ENCODE measurements around the gene RNF31. TPM values are rescaled to one million over a fixed set of nuclear protein-coding genes. Genes with fewer than 3 reads are reported as not detected.

RNF31 gene
- total RNA-seq, 1 experiment from 2014 or later, result 48.6 TPM

DNA sequence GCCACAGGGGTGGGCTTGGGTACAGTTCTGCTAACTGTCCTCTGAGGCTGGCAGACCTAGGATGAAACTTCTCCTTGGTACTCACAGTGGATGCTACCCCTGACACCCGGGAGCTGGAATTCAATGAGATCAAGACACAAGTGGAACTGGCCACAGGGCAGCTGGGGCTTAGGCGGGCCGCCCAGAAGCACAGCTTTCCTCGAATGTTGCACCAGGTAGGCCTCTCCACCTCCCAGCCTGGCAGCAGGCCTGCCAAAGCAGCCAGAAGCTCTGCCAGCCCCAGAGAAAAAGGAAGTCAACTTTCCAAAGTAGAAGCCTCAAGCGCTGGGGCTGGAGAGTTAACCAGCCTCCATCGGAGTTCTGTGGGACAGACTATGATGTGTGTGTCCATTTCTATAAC is 30.1 kb upstream of the RNF31 start:
- no TSS peak for BruUV-seq (replicated peaks)
- Histone ChIP-seq H3K27me3 (ENCODE audit: control insufficient read depth, insufficient read depth, low read length) (no peaks in the 10 kb centered on the region), H3K27ac (ENCODE audit: low read length) (no peak overlapping the region), H3K4me1 (ENCODE audit: control insufficient read depth, insufficient read depth, low read length) (no peaks in the 10 kb centered on the region), H3K4me3 (ENCODE audit: low read depth in 2 of 2, low read length in 2 of 2) (no peak overlapping the region), H3K9me3 (ENCODE audit: control insufficient read depth, insufficient read depth, low read depth, low read length) (no peaks in the 10 kb centered on the region), H3K36me3 (ENCODE audit: control insufficient read depth, insufficient read depth, low read length) (peaks cover 2% of the 10 kb centered on the region)
- DNase-seq (ENCODE audit: low read depth, low spot score) (no peak), ATAC-seq (no peak)
- TF ChIP-seq, protein P1, sequence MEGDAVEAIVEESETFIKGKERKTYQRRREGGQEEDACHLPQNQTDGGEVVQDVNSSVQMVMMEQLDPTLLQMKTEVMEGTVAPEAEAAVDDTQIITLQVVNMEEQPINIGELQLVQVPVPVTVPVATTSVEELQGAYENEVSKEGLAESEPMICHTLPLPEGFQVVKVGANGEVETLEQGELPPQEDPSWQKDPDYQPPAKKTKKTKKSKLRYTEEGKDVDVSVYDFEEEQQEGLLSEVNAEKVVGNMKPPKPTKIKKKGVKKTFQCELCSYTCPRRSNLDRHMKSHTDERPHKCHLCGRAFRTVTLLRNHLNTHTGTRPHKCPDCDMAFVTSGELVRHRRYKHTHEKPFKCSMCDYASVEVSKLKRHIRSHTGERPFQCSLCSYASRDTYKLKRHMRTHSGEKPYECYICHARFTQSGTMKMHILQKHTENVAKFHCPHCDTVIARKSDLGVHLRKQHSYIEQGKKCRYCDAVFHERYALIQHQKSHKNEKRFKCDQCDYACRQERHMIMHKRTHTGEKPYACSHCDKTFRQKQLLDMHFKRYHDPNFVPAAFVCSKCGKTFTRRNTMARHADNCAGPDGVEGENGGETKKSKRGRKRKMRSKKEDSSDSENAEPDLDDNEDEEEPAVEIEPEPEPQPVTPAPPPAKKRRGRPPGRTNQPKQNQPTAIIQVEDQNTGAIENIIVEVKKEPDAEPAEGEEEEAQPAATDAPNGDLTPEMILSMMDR (IDR thresholded peaks at IDR 0.05), result no peak
- TF ChIP-seq TCF7L2 (IDR thresholded peaks at IDR 0.05; ENCODE audit: low read depth, low read length), result no peak
- no peak for TF ChIP-seq SIN3A (IDR thresholded peaks at IDR 0.05; ENCODE audit: borderline replicate concordance, insufficient read depth, low read depth, low read length)
- no peak for TF ChIP-seq POLR2AphosphoS5 (IDR thresholded peaks at IDR 0.05; ENCODE audit: low read depth, low read length)
- TF ChIP-seq, protein P2, sequence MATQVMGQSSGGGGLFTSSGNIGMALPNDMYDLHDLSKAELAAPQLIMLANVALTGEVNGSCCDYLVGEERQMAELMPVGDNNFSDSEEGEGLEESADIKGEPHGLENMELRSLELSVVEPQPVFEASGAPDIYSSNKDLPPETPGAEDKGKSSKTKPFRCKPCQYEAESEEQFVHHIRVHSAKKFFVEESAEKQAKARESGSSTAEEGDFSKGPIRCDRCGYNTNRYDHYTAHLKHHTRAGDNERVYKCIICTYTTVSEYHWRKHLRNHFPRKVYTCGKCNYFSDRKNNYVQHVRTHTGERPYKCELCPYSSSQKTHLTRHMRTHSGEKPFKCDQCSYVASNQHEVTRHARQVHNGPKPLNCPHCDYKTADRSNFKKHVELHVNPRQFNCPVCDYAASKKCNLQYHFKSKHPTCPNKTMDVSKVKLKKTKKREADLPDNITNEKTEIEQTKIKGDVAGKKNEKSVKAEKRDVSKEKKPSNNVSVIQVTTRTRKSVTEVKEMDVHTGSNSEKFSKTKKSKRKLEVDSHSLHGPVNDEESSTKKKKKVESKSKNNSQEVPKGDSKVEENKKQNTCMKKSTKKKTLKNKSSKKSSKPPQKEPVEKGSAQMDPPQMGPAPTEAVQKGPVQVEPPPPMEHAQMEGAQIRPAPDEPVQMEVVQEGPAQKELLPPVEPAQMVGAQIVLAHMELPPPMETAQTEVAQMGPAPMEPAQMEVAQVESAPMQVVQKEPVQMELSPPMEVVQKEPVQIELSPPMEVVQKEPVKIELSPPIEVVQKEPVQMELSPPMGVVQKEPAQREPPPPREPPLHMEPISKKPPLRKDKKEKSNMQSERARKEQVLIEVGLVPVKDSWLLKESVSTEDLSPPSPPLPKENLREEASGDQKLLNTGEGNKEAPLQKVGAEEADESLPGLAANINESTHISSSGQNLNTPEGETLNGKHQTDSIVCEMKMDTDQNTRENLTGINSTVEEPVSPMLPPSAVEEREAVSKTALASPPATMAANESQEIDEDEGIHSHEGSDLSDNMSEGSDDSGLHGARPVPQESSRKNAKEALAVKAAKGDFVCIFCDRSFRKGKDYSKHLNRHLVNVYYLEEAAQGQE (IDR thresholded peaks at IDR 0.05; ENCODE audit: insufficient read depth in 1 of 2, low read depth in 2 of 2, low read length in 1 of 2), result no peak
- intact Hi-C loops (cut with micrococcal nuclease; ENCODE audit: unreplicated experiment), result no loop called here
- CTCF ChIA-PET, result no interaction called here
- POLR2A ChIA-PET, result no interaction called here
- in situ Hi-C loops (cut with HindIII; ENCODE audit: low pct_unique_long_range_greater_than_20kb, low sequenced_read_pairs), result no loop called here

DNA sequence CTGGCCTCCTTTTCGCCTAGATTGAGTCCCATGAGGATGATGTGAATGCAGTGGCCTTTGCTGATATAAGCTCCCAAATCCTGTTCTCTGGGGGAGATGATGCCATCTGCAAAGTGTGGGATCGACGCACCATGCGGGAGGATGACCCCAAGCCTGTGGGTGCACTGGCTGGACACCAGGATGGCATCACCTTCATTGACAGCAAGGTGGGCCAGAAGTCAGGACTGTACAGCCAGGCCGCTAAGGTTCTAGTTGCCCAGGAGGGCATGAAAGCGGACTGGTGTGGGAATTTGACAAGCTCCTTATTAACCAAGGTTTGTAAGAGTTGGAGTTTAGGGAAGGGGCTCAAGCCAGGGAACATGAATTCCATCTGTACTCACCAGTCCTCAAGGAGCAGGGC is 27.6 kb upstream of the RNF31 start:
- in situ Hi-C loops (cut with HindIII; ENCODE audit: low pct_unique_long_range_greater_than_20kb, low sequenced_read_pairs), result no loop called here
- CTCF ChIA-PET, result interaction anchor here (0.5 kb wide), 1 partner anchor 11 kb away, joined by 3 read pairs; no protein-coding TSS in a partner anchor
- no peaks in the 10 kb centered on the region for H3K4me1 ChIP-seq (ENCODE audit: control insufficient read depth, insufficient read depth, low read length)

More for the DNA sequence above, 27.6 kb upstream of the RNF31 start:
- TF ChIP-seq TCF7L2 (IDR thresholded peaks at IDR 0.05; ENCODE audit: low read depth, low read length) (no peak), SIN3A (IDR thresholded peaks at IDR 0.05; ENCODE audit: borderline replicate concordance, insufficient read depth, low read depth, low read length) (no peak), POLR2AphosphoS5 (IDR thresholded peaks at IDR 0.05; ENCODE audit: low read depth, low read length) (no peak)
- TF ChIP-seq, protein P1 (IDR thresholded peaks at IDR 0.05), result no peak
- TF ChIP-seq, protein P2 (IDR thresholded peaks at IDR 0.05; ENCODE audit: insufficient read depth in 1 of 2, low read depth in 2 of 2, low read length in 1 of 2), result no peak
- Histone ChIP-seq H3K9me3 (ENCODE audit: control insufficient read depth, insufficient read depth, low read depth, low read length) (no peaks in the 10 kb centered on the region), H3K36me3 (ENCODE audit: control insufficient read depth, insufficient read depth, low read length) (peaks cover 2% of the 10 kb centered on the region), H3K27me3 (ENCODE audit: control insufficient read depth, insufficient read depth, low read length) (no peaks in the 10 kb centered on the region), H3K4me3 (ENCODE audit: low read depth in 2 of 2, low read length in 2 of 2) (no peak overlapping the region), H3K27ac (ENCODE audit: low read length) (no peak overlapping the region)
- POLR2A ChIA-PET, result no interaction called here
- no TSS peak for BruUV-seq (replicated peaks)
- DNase-seq (ENCODE audit: low read depth, low spot score) (no peak), ATAC-seq (no peak)
- intact Hi-C loops (cut with micrococcal nuclease; ENCODE audit: unreplicated experiment), result no loop called here
